GM18502 (cell line): ENCODE data around the gene PPP1R1C.
"Not testable (repeated sequence)": the region's sequence is repeated elsewhere in the genome, so short reads cannot be mapped to it uniquely, and the experiment has no call there.

Source experiments
- ATAC-seq: cut with Tn5 transposase; IDR thresholded peaks from one replicate; pipeline ENCODE4 v1.9.1; 2021; ENCODE audit warnings: mild to moderate bottlenecking; ENCODE audit not compliant: unreplicated experiment, poor library complexity

The PPP1R1C gene, protein sequence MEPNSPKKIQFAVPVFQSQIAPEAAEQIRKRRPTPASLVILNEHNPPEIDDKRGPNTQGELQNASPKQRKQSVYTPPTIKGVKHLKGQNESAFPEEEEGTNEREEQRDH

GRCh38 chr2:181985632-181986205 lies at the start of gene PPP1R1C:
PPP1R1C (plus strand) TSS chr2:181985853; CDS start chr2:181986111, 258 bp downstream.
- no peak for ATAC-seq

- ATAC-seq: no peak
These were observed 48.2 kb upstream of the PPP1R1C start for GRCh38 chr2:181937473-181937872.

- no peak for ATAC-seq
These were observed 42.1 kb upstream of the PPP1R1C start for GRCh38 chr2:181943411-181944124.

- no peak for ATAC-seq
These were observed 41.3 kb upstream of the PPP1R1C start for GRCh38 chr2:181944164-181944913.

DNA sequence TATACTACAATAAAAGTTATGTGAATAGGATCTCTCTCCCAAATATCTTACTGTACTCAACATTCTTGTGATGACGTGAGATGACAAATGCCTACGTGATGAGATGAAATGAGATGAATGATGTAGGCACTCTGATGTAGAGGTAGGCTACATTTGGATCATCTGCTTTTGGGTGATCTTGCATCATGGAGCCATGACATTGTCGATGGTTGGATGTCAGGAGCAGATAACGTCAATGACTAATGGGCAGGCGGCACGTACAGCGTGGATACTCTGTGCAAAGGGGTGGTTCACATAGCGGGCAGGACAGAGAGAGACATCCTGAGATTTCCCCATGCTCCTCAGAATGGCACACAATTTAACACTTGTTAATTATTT lies 40.8 kb upstream of the PPP1R1C start:
- ATAC-seq: no peak

- ATAC-seq: no peak
These were observed 39.1 kb upstream of the PPP1R1C start for GRCh38 chr2:181946444-181947127.

- ATAC-seq: no peak
These were observed 38.4 kb upstream of the PPP1R1C start for GRCh38 chr2:181947273-181947672.

GRCh38 chr2:181948227-181948626 lies 37.4 kb upstream of the PPP1R1C start:
- ATAC-seq: no peak

DNA sequence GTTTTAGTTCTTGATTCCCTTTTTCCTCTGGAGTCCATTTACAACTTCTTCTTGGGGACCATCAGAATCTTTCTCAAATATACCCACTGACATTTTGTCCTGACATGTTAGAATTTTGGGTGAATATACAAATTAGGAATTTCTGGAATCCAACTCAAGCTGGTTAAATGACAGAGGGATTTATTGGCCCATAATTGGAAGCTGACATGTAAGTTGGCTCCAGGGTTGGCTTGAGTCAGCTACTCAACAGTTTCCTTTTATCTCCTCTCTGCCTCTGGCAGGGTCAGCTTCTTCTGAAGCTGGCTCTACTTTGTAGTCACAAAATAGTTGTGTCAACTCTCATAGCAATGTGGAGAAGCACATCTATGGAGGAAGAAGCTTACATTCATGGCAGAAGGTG lies 36.6 kb upstream of the PPP1R1C start:
- no peak for ATAC-seq

GRCh38 chr2:181952404-181953226 lies 33.0 kb upstream of the PPP1R1C start:
- ATAC-seq: no peak

DNA sequence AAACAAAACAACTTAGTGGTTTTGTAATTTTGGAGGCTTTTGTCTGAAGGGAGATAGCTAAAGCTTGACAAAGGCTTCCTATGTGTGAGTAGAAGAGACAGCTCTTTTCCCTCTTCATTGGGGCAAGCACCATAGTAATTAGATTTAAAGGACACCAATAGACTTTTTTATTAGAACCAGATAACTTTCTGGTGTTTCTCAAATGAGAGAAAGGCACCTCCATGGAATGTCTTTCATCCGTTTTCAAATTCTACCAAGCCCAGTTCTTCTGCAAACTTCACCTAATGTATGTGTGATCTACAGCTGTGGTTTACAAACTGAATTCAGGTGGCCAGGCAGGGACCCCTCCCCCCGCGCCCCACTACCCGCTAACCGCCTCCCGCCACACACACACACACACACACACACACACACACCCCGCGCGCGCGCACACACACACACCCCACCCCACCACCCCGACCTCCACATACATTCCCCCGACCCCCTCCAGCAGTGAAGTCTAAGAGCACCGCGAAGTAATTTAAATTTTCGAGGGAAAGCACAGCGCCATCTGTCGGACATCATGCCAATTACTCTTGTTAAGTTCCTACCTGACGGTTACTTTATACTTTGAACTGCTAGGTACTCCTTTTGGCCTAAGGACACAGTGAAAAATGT lies 31.6 kb upstream of the PPP1R1C start:
- peak; percentile 86 for ATAC-seq

DNA sequence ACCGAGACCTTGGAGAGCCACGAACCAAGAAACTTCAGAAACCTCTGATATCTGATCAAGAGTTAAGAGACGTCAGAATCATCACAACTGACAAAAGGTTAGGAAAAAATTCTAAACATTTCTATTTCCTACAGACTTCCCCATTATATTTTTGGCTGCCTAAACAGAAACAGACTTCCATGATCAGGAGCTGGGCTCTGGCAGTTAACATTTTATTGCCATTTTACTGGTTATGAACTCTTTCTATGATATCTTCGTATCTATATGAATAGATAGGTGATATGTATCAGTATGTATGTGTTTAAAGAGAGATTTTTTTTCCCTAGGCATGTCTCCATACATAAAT lies 31.1 kb upstream of the PPP1R1C start:
- peak; percentile 18 for ATAC-seq

DNA sequence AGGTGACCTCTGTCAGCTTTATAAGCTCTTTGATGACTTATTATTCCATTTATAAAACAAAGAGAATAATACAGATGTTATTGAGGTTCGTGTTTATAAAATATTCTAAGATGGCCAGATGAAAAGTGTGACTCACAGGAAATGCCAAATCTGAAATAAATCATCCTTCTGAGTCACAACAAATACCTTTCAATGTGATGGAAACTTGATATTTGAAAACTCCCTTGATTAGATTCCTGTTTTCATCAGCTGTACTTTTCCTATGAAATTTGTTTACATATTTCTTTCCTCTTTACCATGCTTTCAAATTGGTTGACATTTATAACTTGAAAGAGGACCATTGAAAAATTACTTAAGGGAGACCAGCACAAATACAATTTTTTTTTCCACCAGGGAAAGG lies 30.6 kb upstream of the PPP1R1C start:
- no peak for ATAC-seq

- ATAC-seq: not testable (repeated sequence)
These were observed 29.8 kb upstream of the PPP1R1C start for GRCh38 chr2:181955866-181956265.

DNA sequence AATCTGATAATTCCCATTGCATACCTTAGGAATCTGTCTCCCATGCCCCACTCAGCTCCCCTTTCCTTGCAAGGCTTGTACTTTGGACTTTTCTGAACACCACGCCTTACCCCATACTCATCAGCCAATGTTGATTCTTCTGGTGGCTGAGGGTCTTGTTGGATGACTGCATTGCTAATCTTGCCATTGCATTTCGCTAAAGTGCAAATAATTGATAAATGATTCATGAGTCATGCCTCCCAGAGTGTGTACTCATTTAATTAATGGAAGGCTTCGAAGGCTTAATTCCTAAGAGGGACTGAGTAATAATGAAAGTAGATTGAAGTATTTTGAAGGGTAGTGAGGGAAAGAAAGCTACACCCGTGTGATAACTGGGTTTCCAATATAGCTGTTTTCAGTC lies 28.0 kb upstream of the PPP1R1C start:
- ATAC-seq: no peak

DNA sequence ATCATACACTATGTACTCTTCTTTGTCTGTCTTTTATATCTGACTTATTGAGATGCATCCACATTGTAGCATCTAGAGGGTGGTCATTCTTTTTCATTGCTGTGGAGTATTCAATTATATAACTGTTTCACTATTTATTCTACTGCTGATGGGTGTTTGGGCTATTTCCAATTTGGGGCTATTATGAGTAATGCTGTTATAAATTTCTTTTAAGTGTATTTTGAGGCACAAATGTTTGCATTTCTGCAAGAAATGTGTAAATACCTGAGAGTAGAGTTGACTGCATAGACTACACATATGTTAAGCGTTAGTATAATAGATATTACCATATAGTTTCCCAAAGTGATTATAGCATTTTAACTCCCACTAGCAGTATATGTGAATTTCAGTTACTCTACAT lies 26.9 kb upstream of the PPP1R1C start:
- ATAC-seq: no peak

GRCh38 chr2:181959508-181959907 lies 26.1 kb upstream of the PPP1R1C start:
- ATAC-seq: no peak

DNA sequence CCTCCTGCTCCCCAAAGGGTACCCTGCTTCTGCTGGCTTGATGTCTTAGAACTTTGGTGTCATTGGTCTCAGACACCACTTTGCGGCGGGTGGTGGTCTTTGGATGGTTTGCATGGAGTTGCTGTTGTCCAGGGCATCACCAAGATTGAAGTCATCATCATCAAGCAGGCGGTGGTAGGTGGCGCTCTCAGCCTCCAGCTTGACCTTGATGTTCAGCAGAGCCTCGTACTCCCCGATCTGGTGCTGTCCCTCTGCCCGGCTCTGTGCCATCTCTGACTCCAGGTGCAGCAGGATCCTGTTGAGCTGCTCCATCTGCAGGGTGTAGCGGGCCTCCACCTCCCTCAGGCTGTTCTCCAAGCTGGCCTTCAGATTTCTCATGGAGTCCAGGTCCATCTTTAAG lies 24.5 kb upstream of the PPP1R1C start:
- ATAC-seq: not testable (repeated sequence)

- no peak for ATAC-seq
These were observed 23.5 kb upstream of the PPP1R1C start for GRCh38 chr2:181962142-181962541.
